GM18951 (cell line): Measurements from ENCODE around the gene CXCL9.
"Not testable (repeated sequence)": the region's sequence is repeated elsewhere in the genome, so short reads cannot be mapped to it uniquely, and the experiment has no call there.

Experiments
- POLR2A ChIP-seq: IDR thresholded peaks from 4 replicates; pipeline ENCODE4 v1.6.1; 2011; ENCODE audit warnings: mild to moderate bottlenecking; ENCODE audit not compliant: insufficient read length, insufficient read depth; ENCODE audit errors: extremely low read depth
- in situ Hi-C: fragments of 300-500 bp; cut with MboI; formaldehyde crosslinking; loops from one replicate; pipeline ENCODE4 v1.12.0; 2022; ENCODE audit warnings: low sequenced_read_pairs, mixed read lengths, inconsistent platforms; ENCODE audit not compliant: unreplicated experiment

CXCL9 gene

GRCh38 chr4:75963558-75963957, 43.8 kb downstream of the CXCL9 start:
- TF ChIP-seq POLR2A, result no peak
- in situ Hi-C loops, result no loop called here

- in situ Hi-C loops, result not testable (repeated sequence)
Observed at GRCh38 chr4:75962072-75962471, 45.2 kb downstream of the CXCL9 start.

GRCh38 chr4:75958546-75958945, 48.8 kb downstream of the CXCL9 start:
- in situ Hi-C loops, result not testable (repeated sequence)

DNA sequence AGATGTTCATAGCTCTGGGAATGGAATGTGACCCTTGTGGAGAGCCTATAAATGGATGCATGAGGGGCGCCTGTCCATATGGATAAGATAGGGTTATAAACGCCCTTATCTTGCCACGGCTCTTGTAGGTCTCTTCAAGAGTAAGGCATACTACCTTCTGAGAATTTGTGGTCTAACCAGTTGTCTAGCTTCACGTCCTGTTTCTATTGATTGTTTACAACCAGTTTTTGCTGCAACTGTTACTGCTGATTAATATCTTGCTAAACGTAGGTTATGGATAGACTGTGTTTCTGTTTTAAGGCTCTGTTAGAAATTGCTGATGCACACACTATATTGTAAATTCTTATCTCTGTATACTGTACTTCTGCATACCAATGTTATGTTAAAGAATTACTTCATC, 52.5 kb downstream of the CXCL9 start:
- in situ Hi-C loops, result not testable (repeated sequence)

DNA sequence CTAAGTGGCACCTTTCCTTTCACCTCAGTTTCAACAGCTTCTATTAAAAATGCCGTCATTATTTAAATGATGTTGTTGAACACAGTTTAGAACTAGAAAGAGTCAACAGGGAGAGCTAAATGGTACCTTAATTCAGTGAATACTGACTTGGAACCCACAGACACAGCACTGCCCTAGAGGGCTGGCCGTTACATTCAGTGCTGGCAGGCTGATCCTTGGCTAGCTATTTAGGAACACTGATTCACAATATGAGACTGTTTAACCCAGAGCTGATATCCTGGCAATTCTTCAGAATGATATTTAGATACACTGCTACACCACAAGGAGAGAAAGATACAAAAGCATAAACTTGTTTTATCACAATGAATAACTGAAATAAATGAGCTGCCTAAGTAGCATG, 53.8 kb downstream of the CXCL9 start:
- in situ Hi-C loops, result no loop called here
- TF ChIP-seq POLR2A, result no peak
